HCT116 (cell line): ENCODE results near the gene PHKG2. TPM values are rescaled to one million over a fixed set of nuclear protein-coding genes. Genes with fewer than 3 reads are reported as not detected.
A peak's percentile ranks its signal among the peaks of the same experiment; 100 is the strongest.

Experiments
- ATAC-seq: fragments of 200-7000 bp; cut with Tn5 transposase; 2 replicates; pipeline ENCODE4 v1.9.1; 2020; ENCODE audit warnings: mild to moderate bottlenecking, moderate library complexity
- BruUV-seq: library from RNA; stranded (reverse); fragments of 400-500 nt; replicated peaks from 2 replicates; lab custom pipeline; 2021; lab: Mats Ljungman, UMichigan
- CTCF ChIA-PET: fragments of 300-600 bp; sonication (Branson Sonifier 250); formaldehyde crosslinking; loops from one replicate; lab custom pipeline; 2021; ENCODE audit warnings: antibody characterized with exemption; lab: Charles Lee
- POLR2A ChIA-PET: fragments of 300-600, 350-600 bp; sonication (Branson Sonifier 250); formaldehyde crosslinking; loops from one replicate; lab custom pipeline; 2021; ENCODE audit warnings: antibody characterized with exemption; lab: Charles Lee
- RAD21 ChIA-PET, 2 experiments: fragments of 300-600 bp; sonication (Branson Sonifier 250); formaldehyde crosslinking; loops; one replicate each; lab custom pipeline; 2023; ENCODE audit warnings: low total read pairs in 2 of 2; ENCODE audit not compliant: uncharacterized antibody in 2 of 2, unreplicated experiment in 2 of 2, low non-redundant PET in 1 of 2; lab: Charles Lee
- DNase-seq: peaks from one replicate; pipeline ENCODE4 v3.0.0-alpha.2; 2010; ENCODE audit warnings: low read depth, low spot score
- H2AFZ ChIP-seq: fragments of 200-600 bp; shearing (Covaris generic), sonication (generic); 2 replicates; pipeline ENCODE4 v1.6.1; 2017; ENCODE audit warnings: low read depth, mixed run types, mixed read lengths, antibody characterized with exemption, low read length; ENCODE audit not compliant: poor library complexity, severe bottlenecking
- H3K27ac ChIP-seq: 2 replicates; pipeline ENCODE4 v1.5.1; 2012; ENCODE audit warnings: low read depth, low read length
- H3K27me3 ChIP-seq: fragments of 200-600 bp; sonication (generic); 2 replicates; pipeline ENCODE4 v1.6.1; 2016; ENCODE audit warnings: mixed run types, low read length, mixed read lengths; ENCODE audit not compliant: insufficient read depth
- H3K36me3 ChIP-seq, 2 experiments: fragments of 200-500 bp in 1 of 2; fragments of 200-600 bp in 1 of 2; sonication (Bioruptor generic) in 1 of 2; sonication (generic) in 1 of 2; 2 replicates each; pipeline versions ENCODE4 v1.5.1 to v1.6.1; 2014 to 2016; ENCODE audit warnings: low read length in 2 of 2, inconsistent platforms in 1 of 2, mixed read lengths in 1 of 2, mixed run types in 1 of 2; ENCODE audit not compliant: insufficient read depth in 2 of 2, control insufficient read depth in 1 of 2
- H3K4me1 ChIP-seq, 2 experiments: fragments of 200-600 bp in 1 of 2; sonication (generic) in 1 of 2; 2 replicates each; pipeline versions ENCODE4 v1.5.1 to v1.6.1; 2012 to 2017; ENCODE audit warnings: low read length in 2 of 2, inconsistent platforms in 1 of 2, mild to moderate bottlenecking in 1 of 2, mixed read lengths in 1 of 2, mixed run types in 1 of 2, moderate library complexity in 1 of 2; ENCODE audit not compliant: insufficient read depth in 2 of 2, control insufficient read depth in 1 of 2
- H3K4me2 ChIP-seq: fragments of 200-600 bp; sonication (generic); 2 replicates; pipeline ENCODE4 v1.6.1; 2017; ENCODE audit warnings: mixed run types, low read length, mixed read lengths
- H3K4me3 ChIP-seq, 2 experiments: fragments of 200-600 bp in 1 of 2; sonication (generic) in 1 of 2; replicated peaks in 1 of 2; 2 replicates each; pipeline ENCODE4 v1.5.1; 2011 to 2016; ENCODE audit warnings: low read length in 2 of 2, control low read depth in 1 of 2, low read depth in 1 of 2, mild to moderate bottlenecking in 1 of 2, mixed read lengths in 1 of 2, mixed run types in 1 of 2
- H3K79me2 ChIP-seq: fragments of 200-600 bp; sonication (generic); 2 replicates; pipeline ENCODE4 v1.6.1; 2017; ENCODE audit warnings: mild to moderate bottlenecking, mixed run types, low read length, moderate library complexity, mixed read lengths; ENCODE audit not compliant: insufficient read depth
- H3K9ac ChIP-seq: fragments of 200-600 bp; sonication (generic); 2 replicates; pipeline ENCODE4 v1.6.1; 2016; ENCODE audit warnings: low read length, mixed read lengths
- H3K9me2 ChIP-seq: fragments of 200-600 bp; sonication (generic), shearing (Covaris generic); 2 replicates; pipeline ENCODE4 v1.6.1; 2017; ENCODE audit warnings: mixed run types, mild to moderate bottlenecking, moderate library complexity; ENCODE audit not compliant: insufficient read depth
- H3K9me3 ChIP-seq, 2 experiments: fragments of 200-500 bp in 1 of 2; fragments of 200-600 bp in 1 of 2; sonication (Bioruptor generic) in 1 of 2; sonication (generic) in 1 of 2; 2 replicates each; pipeline ENCODE4 v1.6.1; 2014 to 2017; ENCODE audit warnings: low read length in 2 of 2, mixed read lengths in 2 of 2, inconsistent platforms in 1 of 2, low read depth in 1 of 2, mild to moderate bottlenecking in 1 of 2, mixed run types in 1 of 2, moderate library complexity in 1 of 2; ENCODE audit not compliant: control insufficient read depth in 1 of 2, insufficient read depth in 1 of 2
- H4K20me1 ChIP-seq: fragments of 200-600 bp; sonication (generic), shearing (Covaris generic); 2 replicates; pipeline ENCODE4 v1.6.1; 2017; ENCODE audit warnings: mixed run types, mild to moderate bottlenecking, moderate library complexity; ENCODE audit not compliant: insufficient read depth
- CBX3 ChIP-seq: IDR thresholded peaks from 2 replicates; pipeline ENCODE4 v1.6.1; 2012; ENCODE audit warnings: low read depth
- CEBPB ChIP-seq: IDR thresholded peaks from 2 replicates; pipeline ENCODE4 v1.6.1; 2012; ENCODE audit warnings: low read depth
- ELF1 ChIP-seq: IDR thresholded peaks from 2 replicates; pipeline ENCODE4 v1.6.1; 2012; ENCODE audit warnings: low read depth, borderline replicate concordance
- EZH2phosphoT487 ChIP-seq: fragments of 200-600 bp; IDR thresholded peaks from 2 replicates; pipeline ENCODE4 v1.6.1; 2018; ENCODE audit warnings: antibody characterized with exemption, borderline replicate concordance
- JUND ChIP-seq: IDR thresholded peaks from 2 replicates; pipeline ENCODE4 v1.6.1; 2012
- POLR2A ChIP-seq: IDR thresholded peaks from 2 replicates; pipeline ENCODE4 v1.7.0; 2011; ENCODE audit warnings: borderline replicate concordance; ENCODE audit not compliant: insufficient read depth, insufficient read length; ENCODE audit errors: extremely low read depth
- POLR2AphosphoS5 ChIP-seq: IDR thresholded peaks from 2 replicates; pipeline ENCODE4 v1.6.1; 2011; ENCODE audit warnings: mild to moderate bottlenecking, low read depth, low read length, moderate library complexity
- RAD21 ChIP-seq: IDR thresholded peaks from 2 replicates; pipeline ENCODE4 v1.6.1; 2012; ENCODE audit warnings: low read depth, mild to moderate bottlenecking
- SIN3A ChIP-seq: IDR thresholded peaks from 2 replicates; pipeline ENCODE4 v1.6.1; 2012; ENCODE audit warnings: low read depth
- SP1 ChIP-seq: IDR thresholded peaks from 2 replicates; pipeline ENCODE4 v1.6.1; 2012; ENCODE audit warnings: low read depth
- SRF ChIP-seq: IDR thresholded peaks from 2 replicates; pipeline ENCODE4 v1.6.1; 2012; ENCODE audit warnings: low read depth
- TCF7L2 ChIP-seq: IDR thresholded peaks from 2 replicates; pipeline ENCODE4 v1.7.0; 2011; ENCODE audit warnings: borderline replicate concordance, inconsistent platforms; ENCODE audit not compliant: insufficient read depth, insufficient read length; ENCODE audit errors: extremely low read depth
- intact Hi-C: fragments of 100-400 bp; cut with micrococcal nuclease; formaldehyde crosslinking; loops from 2 replicates; pipeline ENCODE4 v1.10.0; 2022
- total RNA-seq: library from RNA; stranded (reverse); gene quantifications from one replicate; pipeline ENCODE4 v1.2.1, GENCODE V29; 2021; ENCODE audit not compliant: unreplicated experiment
- TF ChIP-seq, protein P1 (sequence below): IDR thresholded peaks from 2 replicates; pipeline ENCODE4 v1.6.1; 2012
- TF ChIP-seq, protein P2 (sequence below): IDR thresholded peaks from 2 replicates; pipeline ENCODE4 v1.6.1; 2011; ENCODE audit warnings: mild to moderate bottlenecking, low read length, moderate library complexity; ENCODE audit not compliant: insufficient replicate concordance; ENCODE audit errors: extremely low read depth
- TF ChIP-seq, protein P3 (sequence below): IDR thresholded peaks from 2 replicates; pipeline ENCODE4 v1.6.1; 2012; ENCODE audit warnings: low read depth

The PHKG2 gene
- total RNA-seq, 1 experiment from 2014 or later = 32.6 TPM

DNA sequence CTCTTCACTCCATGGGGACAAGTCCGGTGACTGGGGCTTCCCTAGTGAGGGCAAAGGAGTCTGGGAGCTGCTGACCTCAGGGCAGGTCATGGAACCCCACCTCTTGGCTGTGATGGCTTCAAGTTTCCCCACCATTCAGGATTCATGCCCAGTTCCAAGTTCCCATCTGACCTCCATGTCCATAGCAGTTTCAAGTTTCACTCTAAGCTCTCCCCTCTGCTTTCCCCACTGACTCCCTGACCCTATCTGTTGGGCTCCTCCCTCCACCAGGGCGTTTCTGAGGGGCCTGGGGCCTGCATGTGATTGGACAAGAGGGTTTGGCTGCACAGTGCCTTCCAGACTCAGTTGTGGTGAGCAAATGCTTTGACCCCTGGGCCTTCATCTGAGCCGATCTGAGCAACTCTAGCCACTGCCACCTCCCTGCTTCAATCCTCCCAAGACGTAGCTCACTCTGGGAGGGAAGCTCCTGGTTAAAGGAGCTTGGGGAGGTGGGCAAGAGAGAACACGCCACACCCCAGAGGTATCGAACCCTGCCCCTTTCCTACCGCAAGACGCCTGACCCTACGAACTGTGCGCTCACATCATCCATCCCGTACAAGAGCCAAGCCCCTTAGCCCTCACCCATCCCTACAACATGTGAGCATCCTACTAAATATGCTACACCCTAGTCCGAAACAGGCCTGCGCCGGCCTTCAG lies 30.5 kb downstream of the PHKG2 start:
- peak; percentile 9; the same call in 1 of the 2 replicates for TF ChIP-seq POLR2AphosphoS5
- TF ChIP-seq ELF1 = no peak; the same call in 1 of the 2 replicates
- H3K9me3 ChIP-seq = no peaks in the 10 kb centered on the region
- no peaks in the 10 kb centered on the region for H3K79me2 ChIP-seq
- H3K4me1 ChIP-seq = peaks cover 0 to 11% of the 10 kb centered on the region in 2 experiments; a peak in 2 of 4 replicates
- peaks cover 12 to 21% of the 10 kb centered on the region in 2 experiments; a peak in 3 of 4 replicates for H3K36me3 ChIP-seq
- no peak overlapping the region for H3K4me3 ChIP-seq
- ATAC-seq = no peak
- H3K4me2 ChIP-seq = no peak overlapping the region
- no TSS peak for BruUV-seq
- no peak overlapping the region for H2AFZ ChIP-seq
- no peak overlapping the region for H3K27ac ChIP-seq
- no peak overlapping the region for H3K9ac ChIP-seq
- no peaks in the 10 kb centered on the region for H4K20me1 ChIP-seq
- CTCF ChIA-PET = interaction anchor here (0.9 kb wide), 1 partner anchor 31 kb away, joined by 4 read pairs; the partner anchor contains the start of gene PHKG2
- H3K9me2 ChIP-seq = no peaks in the 10 kb centered on the region
- POLR2A ChIA-PET = no interaction called here
- H3K27me3 ChIP-seq = no peaks in the 10 kb centered on the region
- RAD21 ChIA-PET = no interaction called here
- intact Hi-C loops = no loop called here
- DNase-seq = no peak

DNA sequence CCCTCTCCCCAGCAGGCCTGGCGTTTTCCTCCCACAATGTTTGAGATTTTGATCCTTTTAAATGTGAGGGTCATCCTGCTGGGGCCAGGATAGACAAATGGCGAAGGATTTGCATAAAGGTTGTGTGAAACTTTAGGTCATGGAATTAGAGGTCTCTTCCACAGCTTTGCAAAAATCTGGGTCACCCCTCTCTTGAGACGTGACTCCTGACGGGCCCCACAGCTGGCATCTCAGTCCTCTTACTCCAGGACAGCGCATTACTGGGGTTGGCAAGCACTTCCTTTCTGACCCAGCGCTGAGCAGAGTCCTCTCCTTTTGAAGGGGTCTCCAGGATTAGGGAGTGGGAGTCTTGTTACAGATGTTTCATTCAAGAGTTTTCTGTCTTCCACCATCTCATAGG lies 31.4 kb downstream of the PHKG2 start:
- POLR2A ChIA-PET = no interaction called here
- Histone ChIP-seq H2AFZ (no peak overlapping the region), H3K27me3 (no peaks in the 10 kb centered on the region), H3K27ac (no peak overlapping the region), H3K9me3 (no peaks in the 10 kb centered on the region), H3K4me2 (no peak overlapping the region), H3K9me2 (no peaks in the 10 kb centered on the region), H3K4me3 (no peak overlapping the region), H3K4me1 (peaks cover 0 to 11% of the 10 kb centered on the region in 2 experiments; a peak in 2 of 4 replicates), H3K9ac (no peak overlapping the region), H3K79me2 (peaks cover 1% of the 10 kb centered on the region; the same call in 1 of the 2 replicates), H4K20me1 (no peaks in the 10 kb centered on the region), H3K36me3 (peaks cover 9 to 14% of the 10 kb centered on the region in 2 experiments; a peak in 3 of 4 replicates)
- ATAC-seq (no peak), DNase-seq (no peak)
- RAD21 ChIA-PET = no interaction called here
- intact Hi-C loops = no loop called here
- CTCF ChIA-PET = no interaction called here
- no TSS peak for BruUV-seq
- no peak for TF ChIP-seq TCF7L2
- no peak for TF ChIP-seq SP1
- TF ChIP-seq RAD21 = no peak
- TF ChIP-seq, protein P1, sequence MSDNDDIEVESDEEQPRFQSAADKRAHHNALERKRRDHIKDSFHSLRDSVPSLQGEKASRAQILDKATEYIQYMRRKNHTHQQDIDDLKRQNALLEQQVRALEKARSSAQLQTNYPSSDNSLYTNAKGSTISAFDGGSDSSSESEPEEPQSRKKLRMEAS = no peak
- TF ChIP-seq, protein P2, sequence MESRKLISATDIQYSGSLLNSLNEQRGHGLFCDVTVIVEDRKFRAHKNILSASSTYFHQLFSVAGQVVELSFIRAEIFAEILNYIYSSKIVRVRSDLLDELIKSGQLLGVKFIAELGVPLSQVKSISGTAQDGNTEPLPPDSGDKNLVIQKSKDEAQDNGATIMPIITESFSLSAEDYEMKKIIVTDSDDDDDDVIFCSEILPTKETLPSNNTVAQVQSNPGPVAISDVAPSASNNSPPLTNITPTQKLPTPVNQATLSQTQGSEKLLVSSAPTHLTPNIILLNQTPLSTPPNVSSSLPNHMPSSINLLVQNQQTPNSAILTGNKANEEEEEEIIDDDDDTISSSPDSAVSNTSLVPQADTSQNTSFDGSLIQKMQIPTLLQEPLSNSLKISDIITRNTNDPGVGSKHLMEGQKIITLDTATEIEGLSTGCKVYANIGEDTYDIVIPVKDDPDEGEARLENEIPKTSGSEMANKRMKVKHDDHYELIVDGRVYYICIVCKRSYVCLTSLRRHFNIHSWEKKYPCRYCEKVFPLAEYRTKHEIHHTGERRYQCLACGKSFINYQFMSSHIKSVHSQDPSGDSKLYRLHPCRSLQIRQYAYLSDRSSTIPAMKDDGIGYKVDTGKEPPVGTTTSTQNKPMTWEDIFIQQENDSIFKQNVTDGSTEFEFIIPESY = no peak
- TF ChIP-seq CEBPB = no peak
- TF ChIP-seq POLR2A = no peak
- TF ChIP-seq, protein P3, sequence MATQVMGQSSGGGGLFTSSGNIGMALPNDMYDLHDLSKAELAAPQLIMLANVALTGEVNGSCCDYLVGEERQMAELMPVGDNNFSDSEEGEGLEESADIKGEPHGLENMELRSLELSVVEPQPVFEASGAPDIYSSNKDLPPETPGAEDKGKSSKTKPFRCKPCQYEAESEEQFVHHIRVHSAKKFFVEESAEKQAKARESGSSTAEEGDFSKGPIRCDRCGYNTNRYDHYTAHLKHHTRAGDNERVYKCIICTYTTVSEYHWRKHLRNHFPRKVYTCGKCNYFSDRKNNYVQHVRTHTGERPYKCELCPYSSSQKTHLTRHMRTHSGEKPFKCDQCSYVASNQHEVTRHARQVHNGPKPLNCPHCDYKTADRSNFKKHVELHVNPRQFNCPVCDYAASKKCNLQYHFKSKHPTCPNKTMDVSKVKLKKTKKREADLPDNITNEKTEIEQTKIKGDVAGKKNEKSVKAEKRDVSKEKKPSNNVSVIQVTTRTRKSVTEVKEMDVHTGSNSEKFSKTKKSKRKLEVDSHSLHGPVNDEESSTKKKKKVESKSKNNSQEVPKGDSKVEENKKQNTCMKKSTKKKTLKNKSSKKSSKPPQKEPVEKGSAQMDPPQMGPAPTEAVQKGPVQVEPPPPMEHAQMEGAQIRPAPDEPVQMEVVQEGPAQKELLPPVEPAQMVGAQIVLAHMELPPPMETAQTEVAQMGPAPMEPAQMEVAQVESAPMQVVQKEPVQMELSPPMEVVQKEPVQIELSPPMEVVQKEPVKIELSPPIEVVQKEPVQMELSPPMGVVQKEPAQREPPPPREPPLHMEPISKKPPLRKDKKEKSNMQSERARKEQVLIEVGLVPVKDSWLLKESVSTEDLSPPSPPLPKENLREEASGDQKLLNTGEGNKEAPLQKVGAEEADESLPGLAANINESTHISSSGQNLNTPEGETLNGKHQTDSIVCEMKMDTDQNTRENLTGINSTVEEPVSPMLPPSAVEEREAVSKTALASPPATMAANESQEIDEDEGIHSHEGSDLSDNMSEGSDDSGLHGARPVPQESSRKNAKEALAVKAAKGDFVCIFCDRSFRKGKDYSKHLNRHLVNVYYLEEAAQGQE = no peak
- no peak for TF ChIP-seq EZH2phosphoT487
- TF ChIP-seq JUND = no peak
- TF ChIP-seq SRF = no peak
- TF ChIP-seq SIN3A = no peak
- TF ChIP-seq CBX3 = no peak
- TF ChIP-seq POLR2AphosphoS5 = no peak
